ENCODE results near the gene TIMM10B.
"Not testable (repeated sequence)": the region's sequence is repeated elsewhere in the genome, so short reads cannot be mapped to it uniquely, and the experiment has no call there.

Gene TIMM10B

GRCh38 chr11:6520265-6520664 is 39.0 kb downstream of the TIMM10B start:
- DNase-seq = no peak

- DNase-seq = not testable (repeated sequence)
Measured at GRCh38 chr11:6521946-6522345, 40.6 kb downstream of the TIMM10B start.

DNA sequence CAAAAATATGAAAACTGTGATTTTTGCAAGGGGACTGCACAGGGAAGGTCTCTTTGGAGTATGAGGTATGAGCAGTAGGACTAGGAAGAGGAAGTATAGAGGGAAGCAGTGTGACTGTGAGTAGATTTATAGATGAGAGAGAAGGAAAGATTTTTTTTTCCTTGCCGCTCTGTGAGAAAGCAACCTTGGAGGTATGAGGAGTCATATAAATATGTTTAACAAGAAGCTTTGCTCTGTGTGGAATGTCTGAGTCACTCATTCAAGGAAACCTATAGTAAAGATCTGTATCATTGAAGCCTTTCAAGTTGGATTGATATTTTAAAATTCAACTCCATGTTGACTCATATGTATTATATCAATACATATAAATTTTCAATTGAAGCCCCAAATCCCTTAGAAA is 42.0 kb downstream of the TIMM10B start:
- no peak for DNase-seq

DNA sequence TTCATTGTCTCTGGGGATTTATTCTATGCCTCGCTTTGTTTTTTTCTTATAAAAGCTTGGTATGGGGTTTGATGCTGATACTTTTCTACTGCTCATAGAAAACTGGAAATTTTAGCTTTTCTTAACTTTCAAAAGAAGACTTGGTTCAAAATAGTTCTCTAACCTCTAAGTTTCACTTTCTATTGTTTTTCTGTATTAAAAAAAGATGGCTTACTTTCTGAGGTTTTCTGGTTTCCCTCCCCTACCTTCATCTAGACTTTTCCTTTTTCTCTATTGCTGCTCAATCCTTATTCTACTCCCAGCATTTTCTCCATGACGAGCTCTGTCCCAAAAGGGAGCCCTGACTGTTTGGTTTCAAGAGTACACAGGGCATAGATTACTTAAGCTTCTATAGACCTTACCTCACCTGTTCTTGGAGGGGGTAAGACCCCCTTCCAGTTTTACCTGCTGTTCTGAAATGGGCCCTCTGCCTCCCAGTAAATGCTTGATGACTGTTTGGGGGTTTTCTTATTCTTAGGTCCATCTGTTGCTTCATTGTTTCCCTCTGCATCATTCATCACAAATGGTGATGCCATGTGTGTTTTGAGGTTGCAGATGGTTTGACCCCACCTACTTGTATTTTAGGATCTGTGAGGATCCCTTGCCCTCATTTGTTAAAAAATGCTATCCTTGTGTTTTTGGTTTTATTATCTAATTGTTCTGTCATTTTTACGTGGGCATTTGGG is 45.3 kb downstream of the TIMM10B start:
- no peak for DNase-seq

GRCh38 chr11:6529266-6529665 is 48.0 kb downstream of the TIMM10B start:
- no peak for DNase-seq

DNA sequence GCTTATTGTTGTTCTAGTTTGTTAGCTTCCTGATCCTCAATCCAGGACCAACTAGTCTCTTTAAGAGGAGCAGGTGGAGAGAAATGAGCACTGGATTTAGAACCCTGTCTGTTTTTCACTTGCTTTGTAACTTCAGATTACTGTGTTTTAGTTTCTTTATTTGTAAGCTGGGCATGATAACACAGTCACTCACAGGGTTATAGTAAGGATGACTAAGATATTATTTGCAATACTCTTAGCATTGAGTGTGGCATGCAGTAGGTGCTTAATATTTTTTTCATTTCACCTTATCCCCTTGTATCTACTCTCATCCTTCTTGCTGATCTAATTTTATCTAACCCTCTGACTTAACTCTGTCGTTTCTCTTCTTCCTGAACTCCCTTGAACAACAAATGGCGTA is 49.5 kb downstream of the TIMM10B start:
- DNase-seq = no peak

GRCh38 chr11:6531267-6531752 is 50.0 kb downstream of the TIMM10B start:
- DNase-seq = no peak
